ENCODE results near the gene CCL5. TPM values are rescaled to one million over a fixed set of nuclear protein-coding genes. Genes with fewer than 3 reads are reported as not detected.

CCL5 gene
- total RNA-seq, 1 experiment from 2014 or later: not detected

- Mint-ChIP-seq H3K4me3 (no peak overlapping the region), H3K9me3 (peaks cover 11 to 27% of the 10 kb centered on the region in 2 experiments; a peak in 4 of 5 replicates), H3K36me3 (ENCODE audit: insufficient read depth in 1 of 3, low read depth in 3 of 3) (no peaks in the 10 kb centered on the region; a peak in 2 of 7 replicates), H3K27me3 (ENCODE audit: low read depth) (peaks cover 7% of the 10 kb centered on the region; the same call in 1 of the 2 replicates), H3K27ac (no peak overlapping the region), H3K4me1 (peaks cover 0 to 3% of the 10 kb centered on the region in 2 experiments; a peak in 3 of 4 replicates)
- no peak overlapping the region for H3K27ac ChIP-seq (ENCODE audit: insufficient read length, low read depth, low read length)
- no peaks in the 10 kb centered on the region for H3K27me3 ChIP-seq (ENCODE audit: insufficient read depth, low read length)
- no peak overlapping the region for H2BK20ac ChIP-seq (ENCODE audit: low read depth, low read length, poor library complexity, severe bottlenecking)
- no peaks in the 10 kb centered on the region for H3K23me2 ChIP-seq (ENCODE audit: insufficient read length, low read depth, low read length, poor library complexity, severe bottlenecking)
- no peak for TF ChIP-seq CTCF (conservative IDR thresholded peaks at IDR 0.05)
- no peak for DNase-seq
- no peak overlapping the region for H3K4ac ChIP-seq (ENCODE audit: low read depth, low read length)
- H2AFZ ChIP-seq (ENCODE audit: low read length): no peak overlapping the region
- H3K14ac ChIP-seq (ENCODE audit: insufficient read depth, low read length): no peak overlapping the region
- no peak overlapping the region for H2BK5ac ChIP-seq (ENCODE audit: insufficient read length, low read length)
- no peak overlapping the region for H3K23ac ChIP-seq (ENCODE audit: insufficient read length, low read depth, low read length)
- no peak overlapping the region for H4K8ac ChIP-seq (replicated peaks; ENCODE audit: insufficient read length, low read depth, low read length)
- no peak overlapping the region for H2BK15ac ChIP-seq (ENCODE audit: low read depth, low read length)
- H2BK120ac ChIP-seq (ENCODE audit: low read depth, low read length, poor library complexity, severe bottlenecking): no peak overlapping the region
- no peak overlapping the region for H4K91ac ChIP-seq (ENCODE audit: insufficient read length, low read depth, low read length)
- no peak overlapping the region for H2BK12ac ChIP-seq (ENCODE audit: insufficient read length, low read depth, low read length)
- H3K79me1 ChIP-seq (ENCODE audit: insufficient read depth, low read depth, low read length, poor library complexity, severe bottlenecking): no peaks in the 10 kb centered on the region
- no CpG with 5 or more reads among the region's 3 CpGs for WGBS (ENCODE audit: extremely low coverage, insufficient read length, low lambda C conversion rate)
- H3K56ac ChIP-seq (ENCODE audit: insufficient read length, low read depth, low read length): no peak overlapping the region
- no peak overlapping the region for H3K9ac ChIP-seq (ENCODE audit: extremely low read depth, insufficient read length, low read length)
- H2AK5ac ChIP-seq (ENCODE audit: insufficient read length, low read length): no peak overlapping the region
- no peaks in the 10 kb centered on the region for H4K20me1 ChIP-seq (ENCODE audit: control insufficient read depth, insufficient read depth, insufficient read length)
- no peak overlapping the region for H4K5ac ChIP-seq (ENCODE audit: insufficient read length, low read depth, low read length)
- H3K9me3 ChIP-seq (ENCODE audit: control insufficient read depth, low read depth, low read length): no peaks in the 10 kb centered on the region
- H3K18ac ChIP-seq (ENCODE audit: insufficient read length, low read depth, low read length): no peak overlapping the region
- no peaks in the 10 kb centered on the region for H3K4me1 ChIP-seq (ENCODE audit: insufficient read depth, low read length)
- H3T11ph ChIP-seq (ENCODE audit: low read length): no peak overlapping the region
- no peak overlapping the region for H3K4me2 ChIP-seq (ENCODE audit: insufficient read depth, insufficient read length, low read length)
- 0 out of 2 replicates have a peak, but pooled peaks cover 1% of the 10 kb centered on the region for H3K79me2 ChIP-seq (ENCODE audit: insufficient read depth, low read length)
Measured at GRCh38 chr17:35906926-35907637, 26.9 kb upstream of the CCL5 start.

All from H9 (cell line).